NB4 (cell line): ENCODE measurements around the gene PVALEF.
A peak's percentile ranks its signal among the peaks of the same experiment; 100 is the strongest.
"Not testable (repeated sequence)": the region's sequence is repeated elsewhere in the genome, so short reads cannot be mapped to it uniquely, and the experiment has no call there.

ENCODE experiments used
- DNase-seq: peaks from one replicate; pipeline ENCODE4 v3.0.0; 2010; ENCODE audit warnings: low read depth
- H3K4me3 ChIP-seq: one replicate; pipeline ENCODE4 v1.5.1; 2011; ENCODE audit warnings: mild to moderate bottlenecking, low read depth, low read length, moderate library complexity
- MYC ChIP-seq: IDR thresholded peaks from 2 replicates; pipeline ENCODE4 v1.6.1; 2011; ENCODE audit warnings: low read depth, low read length
- POLR2A ChIP-seq: IDR thresholded peaks from 2 replicates; pipeline ENCODE4 v1.6.1; 2011; ENCODE audit warnings: mild to moderate bottlenecking; ENCODE audit not compliant: insufficient read length; ENCODE audit errors: extremely low read depth
- TF ChIP-seq, protein P1 (sequence below): IDR thresholded peaks from one replicate; pipeline ENCODE4 v1.5.1; 2012; ENCODE audit warnings: low read depth, low read length
- TF ChIP-seq, protein P2 (sequence below): IDR thresholded peaks from 2 replicates; pipeline ENCODE4 v1.6.1; 2011; ENCODE audit warnings: low read depth, low read length

Gene PVALEF

DNA sequence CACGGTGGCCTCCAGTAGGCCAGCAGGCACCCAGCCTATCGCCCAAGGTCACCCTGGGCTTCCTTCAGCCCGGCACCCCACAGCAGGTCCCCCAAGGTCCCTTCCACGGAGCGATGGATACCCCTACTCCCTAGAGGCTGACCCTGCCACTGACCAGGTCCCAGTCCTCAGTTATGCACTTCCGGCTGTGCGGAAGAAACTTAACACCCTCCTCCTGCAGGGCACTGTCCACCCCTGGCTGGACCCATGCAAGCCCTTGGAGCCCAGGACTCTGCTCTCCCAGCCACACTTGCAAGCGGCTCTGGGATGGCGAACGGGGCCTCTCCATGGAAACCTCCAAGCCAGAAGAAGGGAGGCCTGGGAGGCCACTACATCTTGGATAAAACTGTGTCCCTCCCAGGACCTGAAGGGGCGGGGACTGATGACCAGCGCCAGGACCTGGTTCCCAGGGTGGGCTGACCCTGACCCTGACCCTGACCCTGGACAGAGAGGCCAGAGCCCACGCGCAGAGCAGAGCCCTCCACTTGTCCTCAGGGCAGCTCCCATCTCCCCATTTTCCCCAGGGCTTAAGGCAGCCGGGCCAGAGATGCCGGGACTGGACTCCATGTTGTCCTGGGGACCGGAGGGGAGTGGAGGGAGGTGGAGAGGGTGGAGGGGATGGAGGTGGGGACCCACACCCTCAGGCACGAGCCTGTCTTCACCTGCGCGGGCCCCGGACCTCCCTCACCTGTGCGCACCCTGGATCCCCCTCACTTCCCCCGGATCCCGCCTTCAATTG lies 56.7 kb downstream of the PVALEF start:
- peak overlapping the region; percentile 49 for H3K4me3 ChIP-seq
- DNase-seq, result no peak
- TF ChIP-seq MYC, result no peak
- TF ChIP-seq, protein P1, sequence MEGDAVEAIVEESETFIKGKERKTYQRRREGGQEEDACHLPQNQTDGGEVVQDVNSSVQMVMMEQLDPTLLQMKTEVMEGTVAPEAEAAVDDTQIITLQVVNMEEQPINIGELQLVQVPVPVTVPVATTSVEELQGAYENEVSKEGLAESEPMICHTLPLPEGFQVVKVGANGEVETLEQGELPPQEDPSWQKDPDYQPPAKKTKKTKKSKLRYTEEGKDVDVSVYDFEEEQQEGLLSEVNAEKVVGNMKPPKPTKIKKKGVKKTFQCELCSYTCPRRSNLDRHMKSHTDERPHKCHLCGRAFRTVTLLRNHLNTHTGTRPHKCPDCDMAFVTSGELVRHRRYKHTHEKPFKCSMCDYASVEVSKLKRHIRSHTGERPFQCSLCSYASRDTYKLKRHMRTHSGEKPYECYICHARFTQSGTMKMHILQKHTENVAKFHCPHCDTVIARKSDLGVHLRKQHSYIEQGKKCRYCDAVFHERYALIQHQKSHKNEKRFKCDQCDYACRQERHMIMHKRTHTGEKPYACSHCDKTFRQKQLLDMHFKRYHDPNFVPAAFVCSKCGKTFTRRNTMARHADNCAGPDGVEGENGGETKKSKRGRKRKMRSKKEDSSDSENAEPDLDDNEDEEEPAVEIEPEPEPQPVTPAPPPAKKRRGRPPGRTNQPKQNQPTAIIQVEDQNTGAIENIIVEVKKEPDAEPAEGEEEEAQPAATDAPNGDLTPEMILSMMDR, result no peak
- no peak for TF ChIP-seq POLR2A
- TF ChIP-seq, protein P2, sequence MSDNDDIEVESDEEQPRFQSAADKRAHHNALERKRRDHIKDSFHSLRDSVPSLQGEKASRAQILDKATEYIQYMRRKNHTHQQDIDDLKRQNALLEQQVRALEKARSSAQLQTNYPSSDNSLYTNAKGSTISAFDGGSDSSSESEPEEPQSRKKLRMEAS, result no peak

DNA sequence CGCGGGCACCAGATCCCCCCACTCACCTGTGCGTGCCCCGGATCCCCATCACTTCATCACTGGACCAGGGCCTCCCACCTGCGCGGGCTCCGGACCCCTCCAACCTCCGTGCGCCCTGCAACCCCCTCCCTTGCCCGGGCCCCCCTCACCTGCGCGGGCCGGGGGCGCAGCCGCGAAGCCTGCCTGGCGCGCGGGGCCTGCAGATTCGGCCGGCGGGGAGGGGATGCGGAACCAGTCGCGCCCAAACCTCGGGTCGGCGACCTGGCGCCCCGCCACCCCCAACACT lies 57.3 kb downstream of the PVALEF start:
- DNase-seq, result no peak
- peak overlapping the region; percentile 49 for H3K4me3 ChIP-seq
- TF ChIP-seq, protein P1, result no peak
- TF ChIP-seq, protein P2, result no peak

DNA sequence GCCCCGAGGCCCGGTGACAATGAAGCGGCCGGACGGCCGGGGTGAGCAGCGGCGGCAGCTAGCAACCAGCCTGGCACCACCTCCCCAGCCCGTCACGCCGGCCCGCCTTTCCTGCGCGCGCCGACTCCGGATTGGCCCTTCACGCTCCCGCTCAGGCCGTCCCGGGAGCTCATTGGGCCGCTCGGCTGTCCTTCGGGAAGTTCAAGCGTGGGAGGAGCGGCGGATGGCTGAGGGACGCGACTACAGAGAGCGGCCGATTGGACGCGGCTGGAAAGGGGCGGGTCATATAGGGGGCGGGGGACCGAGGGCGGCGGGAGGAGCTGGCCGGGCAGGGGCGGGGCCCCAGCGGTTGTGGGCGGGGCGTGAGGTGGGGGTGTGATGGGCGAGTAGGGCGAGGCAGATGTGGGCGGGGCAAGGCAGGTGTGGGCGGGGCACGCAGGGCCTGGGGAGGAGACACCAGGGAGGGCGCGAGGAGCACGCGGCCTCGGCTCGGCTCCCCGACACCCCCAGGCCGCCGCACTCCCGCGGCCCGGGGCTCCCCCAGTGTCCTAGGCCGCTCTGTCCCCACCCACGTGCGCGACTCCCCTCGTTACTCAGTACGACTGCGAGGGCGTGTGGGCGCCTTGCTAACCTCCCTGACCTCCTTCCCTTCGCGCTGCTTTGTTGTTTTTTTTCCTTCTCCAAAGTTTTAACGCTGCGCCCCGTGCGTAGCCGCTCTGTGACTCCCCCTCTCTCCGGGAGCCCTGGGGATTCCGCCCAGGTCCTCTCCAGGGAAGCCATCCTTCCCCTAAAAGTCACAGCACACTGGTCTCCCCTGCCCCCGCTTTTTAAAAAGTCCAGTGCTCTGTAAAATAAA lies 57.8 kb downstream of the PVALEF start, which contains the start of gene CEP131:
TSS of gene CEP131 (minus strand) at position 60 of the 856 bp plus-strand sequence. CDS start 2,909 bp downstream, outside the sequence.
- peak within 1 kb of the TSS; percentile 49 for H3K4me3 ChIP-seq
- DNase-seq, result peak; percentile 98
- TF ChIP-seq, protein P2, result peak; percentile 46; the same call in 1 of the 2 replicates
- TF ChIP-seq, protein P1, result no peak
- TF ChIP-seq POLR2A (peak; percentile 27), MYC (0 out of 2 replicates have a peak, but pooled peaks have one; percentile 27)

DNA sequence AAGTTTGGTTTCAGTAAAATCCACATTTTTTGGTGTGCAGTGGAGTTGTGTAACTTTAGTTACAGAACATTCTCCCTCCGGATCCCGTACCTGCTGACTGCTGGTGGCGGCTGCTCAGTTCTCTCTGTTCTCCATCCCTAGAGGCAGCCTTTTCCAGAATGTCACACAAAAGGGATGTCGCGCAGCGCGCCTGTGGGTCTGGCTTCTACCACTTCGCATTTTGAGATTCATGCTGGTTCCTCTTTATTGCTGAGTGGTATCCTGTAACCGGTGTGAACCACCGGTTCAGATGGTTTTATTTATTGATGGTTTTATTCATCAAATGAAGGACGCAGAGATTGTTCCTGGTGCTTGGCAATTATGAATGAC lies 58.4 kb downstream of the PVALEF start:
- no peak overlapping the region for H3K4me3 ChIP-seq
- peak; percentile 51 for DNase-seq

DNA sequence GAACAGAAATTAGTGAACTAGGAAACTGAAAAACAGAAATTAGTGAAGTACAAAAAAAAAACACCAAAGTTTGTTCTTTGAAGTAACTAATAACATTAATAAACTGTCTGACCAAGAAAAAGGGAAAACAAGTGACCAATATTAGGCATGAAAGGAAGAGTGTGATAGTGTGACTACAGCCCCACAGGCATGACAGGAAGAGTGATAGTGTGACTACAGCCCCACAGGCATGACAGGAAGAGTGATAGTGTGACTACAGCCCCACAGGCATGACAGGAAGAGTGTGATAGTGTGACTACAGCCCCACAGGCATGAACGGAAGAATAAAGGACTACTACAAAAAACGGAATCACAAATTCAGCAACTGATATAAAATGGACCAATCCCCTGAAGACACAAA lies 62.3 kb downstream of the PVALEF start:
- DNase-seq, H3K4me3 ChIP-seq: not testable (repeated sequence)

More for the DNA sequence above, 58.4 kb downstream of the PVALEF start:
- TF ChIP-seq, protein P2, result no peak
- TF ChIP-seq, protein P1, result no peak
- TF ChIP-seq MYC, result no peak
- TF ChIP-seq POLR2A, result no peak

DNA sequence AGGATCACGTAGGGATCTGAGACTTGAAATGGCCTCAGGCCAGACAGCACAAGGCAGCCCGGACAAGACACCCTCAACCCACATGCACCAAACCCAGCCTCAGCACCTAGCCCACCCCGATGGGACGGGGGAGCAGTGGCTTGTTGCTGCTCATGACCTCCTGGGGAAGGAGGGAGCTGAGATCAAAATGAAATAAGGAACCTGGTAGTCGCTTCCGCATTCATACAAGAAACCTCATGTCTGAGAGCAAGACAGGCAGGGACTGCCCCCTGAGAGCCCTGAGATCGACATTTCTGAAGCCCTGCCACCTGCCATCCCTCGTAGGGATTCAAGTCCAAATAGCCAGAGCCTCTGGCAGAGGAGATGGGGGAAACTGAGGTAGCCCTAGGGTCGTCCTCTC lies 63.1 kb downstream of the PVALEF start:
- no peak for TF ChIP-seq POLR2A
- TF ChIP-seq, protein P2, result no peak
- TF ChIP-seq, protein P1, result no peak
- TF ChIP-seq MYC, result no peak
- no peak overlapping the region for H3K4me3 ChIP-seq
- DNase-seq, result peak; percentile 66
